Ishikawa (cell line): ENCODE data around the gene TM9SF2.

Experiments used
- CEBPB ChIP-seq: IDR thresholded peaks from 2 replicates; pipeline ENCODE4 v1.6.1; 2012
- CREB1 ChIP-seq: IDR thresholded peaks from 2 replicates; pipeline ENCODE4 v1.6.1; 2012; ENCODE audit warnings: low read depth
- EGR1 ChIP-seq: IDR thresholded peaks from 2 replicates; pipeline ENCODE4 v1.6.1; 2012
- EP300 ChIP-seq: IDR thresholded peaks from 2 replicates; pipeline ENCODE4 v1.6.1; 2012; ENCODE audit warnings: borderline replicate concordance
- FOXM1 ChIP-seq: IDR thresholded peaks from 2 replicates; pipeline ENCODE4 v1.6.1; 2012; ENCODE audit warnings: low read depth, borderline replicate concordance
- NFIC ChIP-seq: IDR thresholded peaks from 2 replicates; pipeline ENCODE4 v1.6.1; 2012
- RAD21 ChIP-seq: IDR thresholded peaks from 2 replicates; pipeline ENCODE4 v1.6.1; 2012; ENCODE audit warnings: low read depth
- TAF1 ChIP-seq: IDR thresholded peaks from 2 replicates; pipeline ENCODE4 v1.6.1; 2012; ENCODE audit warnings: low read depth, mild to moderate bottlenecking
- TCF12 ChIP-seq: IDR thresholded peaks from 2 replicates; pipeline ENCODE4 v1.6.1; 2012; ENCODE audit warnings: low read depth
- TEAD4 ChIP-seq: IDR thresholded peaks from 2 replicates; pipeline ENCODE4 v1.6.1; 2012
- YY1 ChIP-seq: IDR thresholded peaks from 2 replicates; pipeline ENCODE4 v1.6.1; 2012; ENCODE audit warnings: low read depth
- ZBTB7A ChIP-seq: IDR thresholded peaks from 2 replicates; pipeline ENCODE4 v1.6.1; 2012; ENCODE audit warnings: low read depth
- TF ChIP-seq, protein P1 (sequence below): IDR thresholded peaks from 2 replicates; pipeline ENCODE4 v1.6.1; 2012
- TF ChIP-seq, protein P2 (sequence below): IDR thresholded peaks from 2 replicates; pipeline ENCODE4 v1.6.1; 2012
- TF ChIP-seq, protein P3 (sequence below): IDR thresholded peaks from 2 replicates; pipeline ENCODE4 v1.6.1; 2012; ENCODE audit warnings: low read depth, mild to moderate bottlenecking

Gene TM9SF2

DNA sequence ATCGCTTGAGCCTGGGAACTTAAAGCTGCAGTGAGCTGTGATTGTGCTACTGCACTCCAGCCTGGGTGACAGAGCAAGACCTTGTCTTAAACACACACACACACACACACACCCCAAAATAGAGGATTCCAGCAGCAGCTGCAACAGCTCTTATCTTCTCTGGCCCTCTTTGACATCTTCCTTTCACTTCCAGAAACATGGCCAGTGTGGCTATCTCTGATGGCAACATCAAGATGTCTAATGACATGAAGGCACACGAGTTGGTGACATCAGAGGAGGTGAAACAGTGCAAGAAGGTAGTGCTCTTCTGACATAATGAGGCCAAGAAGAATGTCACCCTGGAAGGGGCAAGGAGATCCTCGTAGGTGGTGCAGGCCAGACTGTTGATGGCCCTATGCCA, 81.2 kb downstream of the TM9SF2 start:
- TF ChIP-seq, protein P1, sequence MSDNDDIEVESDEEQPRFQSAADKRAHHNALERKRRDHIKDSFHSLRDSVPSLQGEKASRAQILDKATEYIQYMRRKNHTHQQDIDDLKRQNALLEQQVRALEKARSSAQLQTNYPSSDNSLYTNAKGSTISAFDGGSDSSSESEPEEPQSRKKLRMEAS, result no peak
- no peak for TF ChIP-seq FOXM1

DNA sequence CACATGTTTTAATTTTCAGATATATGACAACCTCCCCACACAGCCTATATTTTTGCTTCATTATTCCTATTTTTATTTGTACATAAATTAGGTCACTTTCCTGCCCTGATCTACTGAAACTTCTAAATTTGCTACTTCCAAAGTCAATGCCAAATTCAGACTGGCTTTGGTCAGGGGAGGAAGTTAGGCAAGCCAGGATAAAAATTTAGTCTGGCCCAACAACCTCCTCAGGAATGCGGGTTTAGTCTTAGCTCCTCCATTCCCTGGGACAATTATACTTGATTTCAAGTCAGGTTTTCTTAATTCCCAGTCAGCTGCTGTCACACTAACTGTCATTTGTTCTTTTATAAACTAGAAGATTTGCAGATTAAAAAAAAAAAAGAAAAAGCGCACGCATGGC, 84.3 kb downstream of the TM9SF2 start:
- TF ChIP-seq YY1 (no peak), CREB1 (no peak), NFIC (no peak)

DNA sequence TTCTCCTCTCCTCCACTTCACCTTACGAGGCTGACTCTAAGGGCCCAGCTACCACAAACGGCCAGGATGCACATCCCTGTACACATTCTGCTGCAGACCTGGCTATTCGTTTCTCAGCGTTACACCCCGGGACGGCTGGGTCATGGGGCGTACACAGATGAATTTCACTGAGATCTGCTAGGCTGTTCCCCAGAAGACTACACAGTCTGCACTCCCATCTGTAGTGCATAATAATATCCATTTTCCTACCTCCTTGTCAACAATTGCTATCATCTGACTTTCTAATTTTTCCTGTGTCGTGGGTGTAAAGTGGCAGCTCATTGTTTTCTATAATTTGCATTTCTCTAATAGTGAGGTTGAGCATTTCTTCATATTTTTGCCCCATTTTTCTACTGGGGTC, 85.7 kb downstream of the TM9SF2 start:
- TF ChIP-seq, protein P2, sequence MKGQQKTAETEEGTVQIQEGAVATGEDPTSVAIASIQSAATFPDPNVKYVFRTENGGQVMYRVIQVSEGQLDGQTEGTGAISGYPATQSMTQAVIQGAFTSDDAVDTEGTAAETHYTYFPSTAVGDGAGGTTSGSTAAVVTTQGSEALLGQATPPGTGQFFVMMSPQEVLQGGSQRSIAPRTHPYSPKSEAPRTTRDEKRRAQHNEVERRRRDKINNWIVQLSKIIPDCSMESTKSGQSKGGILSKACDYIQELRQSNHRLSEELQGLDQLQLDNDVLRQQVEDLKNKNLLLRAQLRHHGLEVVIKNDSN, result no peak
- TF ChIP-seq, protein P1, result no peak
- TF ChIP-seq TCF12 (no peak), NFIC (no peak), ZBTB7A (no peak), CEBPB (no peak), YY1 (no peak), EP300 (no peak)
- TF ChIP-seq, protein P3, sequence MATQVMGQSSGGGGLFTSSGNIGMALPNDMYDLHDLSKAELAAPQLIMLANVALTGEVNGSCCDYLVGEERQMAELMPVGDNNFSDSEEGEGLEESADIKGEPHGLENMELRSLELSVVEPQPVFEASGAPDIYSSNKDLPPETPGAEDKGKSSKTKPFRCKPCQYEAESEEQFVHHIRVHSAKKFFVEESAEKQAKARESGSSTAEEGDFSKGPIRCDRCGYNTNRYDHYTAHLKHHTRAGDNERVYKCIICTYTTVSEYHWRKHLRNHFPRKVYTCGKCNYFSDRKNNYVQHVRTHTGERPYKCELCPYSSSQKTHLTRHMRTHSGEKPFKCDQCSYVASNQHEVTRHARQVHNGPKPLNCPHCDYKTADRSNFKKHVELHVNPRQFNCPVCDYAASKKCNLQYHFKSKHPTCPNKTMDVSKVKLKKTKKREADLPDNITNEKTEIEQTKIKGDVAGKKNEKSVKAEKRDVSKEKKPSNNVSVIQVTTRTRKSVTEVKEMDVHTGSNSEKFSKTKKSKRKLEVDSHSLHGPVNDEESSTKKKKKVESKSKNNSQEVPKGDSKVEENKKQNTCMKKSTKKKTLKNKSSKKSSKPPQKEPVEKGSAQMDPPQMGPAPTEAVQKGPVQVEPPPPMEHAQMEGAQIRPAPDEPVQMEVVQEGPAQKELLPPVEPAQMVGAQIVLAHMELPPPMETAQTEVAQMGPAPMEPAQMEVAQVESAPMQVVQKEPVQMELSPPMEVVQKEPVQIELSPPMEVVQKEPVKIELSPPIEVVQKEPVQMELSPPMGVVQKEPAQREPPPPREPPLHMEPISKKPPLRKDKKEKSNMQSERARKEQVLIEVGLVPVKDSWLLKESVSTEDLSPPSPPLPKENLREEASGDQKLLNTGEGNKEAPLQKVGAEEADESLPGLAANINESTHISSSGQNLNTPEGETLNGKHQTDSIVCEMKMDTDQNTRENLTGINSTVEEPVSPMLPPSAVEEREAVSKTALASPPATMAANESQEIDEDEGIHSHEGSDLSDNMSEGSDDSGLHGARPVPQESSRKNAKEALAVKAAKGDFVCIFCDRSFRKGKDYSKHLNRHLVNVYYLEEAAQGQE, result no peak

DNA sequence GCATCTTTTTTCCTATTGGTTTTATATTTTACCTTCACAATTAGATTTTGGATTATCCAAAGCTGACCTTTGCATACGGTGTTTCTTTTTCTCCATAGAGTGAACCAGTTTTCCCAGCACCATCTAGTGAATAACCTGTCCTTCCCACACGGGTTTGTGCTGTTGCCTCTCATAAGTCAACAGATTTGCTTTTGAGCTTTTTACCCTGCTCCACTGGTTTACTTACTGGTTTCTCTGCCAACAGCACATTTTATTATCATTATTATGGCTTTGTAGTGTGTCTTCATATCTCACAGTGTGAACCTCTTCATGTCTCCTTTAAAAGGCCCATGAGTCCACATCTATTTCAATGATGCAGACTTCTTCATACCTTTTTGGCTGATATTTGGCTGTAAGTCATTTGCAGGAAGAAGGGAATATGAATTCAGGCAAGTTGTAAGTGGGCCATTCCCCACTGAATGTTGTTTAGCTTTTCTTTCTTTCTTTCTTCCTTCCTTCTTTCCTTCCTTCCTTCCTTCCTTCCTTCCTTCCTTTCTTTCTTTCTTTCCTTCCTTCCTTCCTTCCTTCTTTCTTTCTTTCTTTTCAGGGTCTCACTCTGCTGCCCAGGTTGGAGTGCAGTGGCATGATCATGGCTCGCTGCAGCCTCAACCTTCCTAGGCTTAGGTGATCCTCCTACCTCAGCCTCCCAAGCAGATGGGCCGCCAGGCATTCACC, 86.8 kb downstream of the TM9SF2 start:
- TF ChIP-seq TEAD4 (no peak), EP300 (no peak), CEBPB (no peak)

DNA sequence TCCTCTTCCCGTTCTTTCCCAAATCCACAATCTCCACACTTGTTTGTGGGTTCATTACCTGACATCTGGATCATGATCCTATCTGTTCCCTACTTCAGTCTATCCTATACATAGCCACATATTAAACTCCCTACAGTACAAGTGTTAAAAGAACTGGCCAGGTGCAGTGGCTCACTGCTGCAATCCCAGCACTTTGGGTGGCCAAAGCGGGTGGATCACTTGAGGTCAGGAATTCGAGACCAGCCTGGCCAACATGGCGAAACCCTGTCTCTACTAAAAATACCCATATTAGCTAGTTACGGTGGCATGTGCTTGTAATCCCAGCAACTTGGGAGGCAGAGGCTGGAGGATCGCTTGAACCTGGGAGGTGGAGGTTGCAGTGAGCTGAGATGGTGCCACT, 88.3 kb downstream of the TM9SF2 start:
- TF ChIP-seq, protein P2, result no peak
- TF ChIP-seq FOXM1 (no peak), RAD21 (no peak), NFIC (no peak)

DNA sequence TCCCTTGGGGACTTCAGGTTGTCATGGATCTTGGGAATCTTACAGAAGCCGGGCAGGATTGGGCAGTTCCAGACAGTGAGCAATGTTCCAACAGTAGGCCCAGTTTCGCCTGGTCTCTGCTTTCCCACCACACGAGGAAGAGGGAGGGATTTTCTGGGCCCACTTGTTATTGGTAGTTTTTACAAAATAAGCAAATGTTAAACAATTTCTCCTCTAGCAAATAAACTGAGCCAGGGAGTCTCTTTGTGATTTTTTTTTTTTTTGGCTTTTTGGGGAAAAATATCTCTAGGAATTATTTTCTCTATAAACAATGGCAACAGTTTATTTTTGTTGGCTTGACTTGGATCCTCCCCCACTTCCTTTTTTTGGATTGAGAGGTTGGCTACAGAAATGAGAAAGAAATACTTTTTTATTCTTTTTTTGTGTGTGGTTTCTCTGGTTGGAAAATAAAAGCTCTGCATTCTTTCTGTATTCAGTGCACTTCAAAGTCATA, 89.3 kb downstream of the TM9SF2 start:
- TF ChIP-seq YY1 (no peak), TCF12 (no peak), RAD21 (no peak), NFIC (no peak), TAF1 (no peak), EGR1 (no peak), TEAD4 (no peak), ZBTB7A (no peak), CREB1 (no peak), EP300 (no peak), CEBPB (no peak)
- TF ChIP-seq, protein P3, result no peak
- TF ChIP-seq, protein P2, result no peak
- TF ChIP-seq, protein P1, result no peak
